H1 (cell line): ENCODE measurements around the gene RGS13. TPM values are rescaled to one million over a fixed set of nuclear protein-coding genes. Genes with fewer than 3 reads are reported as not detected.

Source experiments
- CTCF ChIA-PET: fragments of 300-600 bp; sonication (Branson Sonifier 250); formaldehyde crosslinking; loops from one replicate; lab custom pipeline; 2021; ENCODE audit not compliant: partially characterized antibody; lab: Charles Lee
- POLR2A ChIA-PET: fragments of 300-600 bp; sonication (Branson Sonifier 250); formaldehyde crosslinking; loops from one replicate; lab custom pipeline; 2021; ENCODE audit warnings: inconsistent platforms; ENCODE audit not compliant: partially characterized antibody; lab: Charles Lee
- DNase-seq, 2 experiments: peaks; one replicate each; pipeline versions ENCODE4 v3.0.0 to v3.0.0-alpha.2; 2010 to 2022; ENCODE audit warnings: low spot score in 2 of 2, low read depth in 1 of 2, mixed read lengths in 1 of 2
- FAIRE-seq: peaks from 2 replicates; lab custom pipeline; 2011; peaks lifted over from hg19 to GRCh38; lab: Jason Lieb, UNC
- H2AFZ ChIP-seq: 2 replicates; pipeline ENCODE4 v1.8.1; 2012; ENCODE audit warnings: low read length, inconsistent platforms
- H2AK5ac ChIP-seq: 2 replicates; pipeline ENCODE4 v1.6.1; 2013; ENCODE audit warnings: low read depth, low read length
- H2BK120ac ChIP-seq: replicated peaks from 2 replicates; pipeline ENCODE3; 2013; ENCODE audit warnings: low read depth, low read length, inconsistent platforms
- H2BK12ac ChIP-seq: 2 replicates; pipeline ENCODE4 v1.6.1; 2013; ENCODE audit warnings: low read depth, low read length
- H2BK15ac ChIP-seq: 2 replicates; pipeline ENCODE4 v1.6.1; 2013; ENCODE audit warnings: low read length
- H2BK20ac ChIP-seq: 2 replicates; pipeline ENCODE4 v1.6.1; 2013; ENCODE audit warnings: low read length
- H2BK5ac ChIP-seq: 2 replicates; pipeline ENCODE4 v1.6.1; 2013; ENCODE audit warnings: low read depth, low read length
- H3K14ac ChIP-seq: 2 replicates; pipeline ENCODE4 v1.6.1; 2013; ENCODE audit warnings: inconsistent platforms; ENCODE audit not compliant: insufficient read length
- H3K18ac ChIP-seq: 2 replicates; pipeline ENCODE4 v1.6.1; 2013; ENCODE audit warnings: low read length; ENCODE audit errors: extremely low read depth
- H3K23ac ChIP-seq: 2 replicates; pipeline ENCODE4 v1.6.1; 2013; ENCODE audit warnings: inconsistent platforms; ENCODE audit not compliant: insufficient read length
- H3K23me2 ChIP-seq: 2 replicates; pipeline ENCODE4 v1.6.1; 2013; ENCODE audit warnings: low read depth, low read length
- H3K27ac ChIP-seq: 2 replicates; pipeline ENCODE4 v1.6.1; 2011; ENCODE audit warnings: low read depth, low read length, inconsistent platforms
- H3K27me3 ChIP-seq, 4 experiments: replicated peaks in 1 of 4; 1 replicate in 1 of 4; 2 replicates in 3 of 4; pipeline versions ENCODE4 v1.6.1 to v1.8.1; 2011 to 2013; ENCODE audit warnings: low read length in 3 of 4, mild to moderate bottlenecking in 3 of 4, inconsistent platforms in 2 of 4, mixed read lengths in 2 of 4, moderate library complexity in 1 of 4; ENCODE audit not compliant: control insufficient read depth in 3 of 4, insufficient read depth in 3 of 4; ENCODE audit errors: extremely low read depth in 1 of 4
- H3K36me3 ChIP-seq, 4 experiments: 2 replicates each; pipeline versions ENCODE4 v1.6.1 to v1.8.1; 2011 to 2013; ENCODE audit warnings: mild to moderate bottlenecking in 4 of 4, low read length in 3 of 4, moderate library complexity in 2 of 4, control low read depth in 1 of 4, inconsistent platforms in 1 of 4; ENCODE audit not compliant: insufficient read depth in 4 of 4, control insufficient read depth in 2 of 4
- H3K4ac ChIP-seq: replicated peaks from 2 replicates; pipeline ENCODE3; 2013; ENCODE audit warnings: low read length, low read depth, mixed read lengths, inconsistent platforms; ENCODE audit not compliant: insufficient read length
- H3K4me1 ChIP-seq, 4 experiments: replicated peaks in 1 of 4; 1 replicate in 1 of 4; 2 replicates in 3 of 4; pipeline versions ENCODE4 v1.6.1 to v1.8.1; 2011 to 2013; ENCODE audit warnings: low read length in 3 of 4, inconsistent platforms in 2 of 4, mixed read lengths in 1 of 4; ENCODE audit not compliant: insufficient read depth in 4 of 4, control insufficient read depth in 3 of 4
- H3K4me2 ChIP-seq, 2 experiments: 2 replicates each; pipeline versions ENCODE4 v1.6.1 to v1.8.1; 2011 to 2013; ENCODE audit warnings: low read depth in 2 of 2, low read length in 2 of 2, control low read depth in 1 of 2, inconsistent platforms in 1 of 2, mild to moderate bottlenecking in 1 of 2; ENCODE audit not compliant: insufficient read depth in 1 of 2
- H3K4me3 ChIP-seq, 4 experiments: fragments of 200-600, 300-600 bp in 1 of 4; sonication (generic), shearing (Covaris generic), sonication (Bioruptor Twin) in 1 of 4; 2 replicates each; pipeline versions ENCODE4 v1.5.1 to v1.8.1; 2011 to 2016; ENCODE audit warnings: low read length in 4 of 4, low read depth in 3 of 4, control low read depth in 2 of 4, inconsistent platforms in 2 of 4, mild to moderate bottlenecking in 2 of 4, mixed read lengths in 1 of 4, moderate library complexity in 1 of 4; ENCODE audit not compliant: insufficient read depth in 2 of 4; ENCODE audit errors: extremely low read depth in 1 of 4
- H3K56ac ChIP-seq: replicated peaks from 2 replicates; pipeline ENCODE3; 2013; ENCODE audit warnings: low read depth, mild to moderate bottlenecking, mixed read lengths, low read length, inconsistent platforms; ENCODE audit not compliant: insufficient read length
- H3K79me1 ChIP-seq: 2 replicates; pipeline ENCODE4 v1.6.1; 2013; ENCODE audit warnings: low read depth, low read length, control low read depth
- H3K79me2 ChIP-seq, 2 experiments: 2 replicates each; pipeline versions ENCODE4 v1.6.1 to v1.8.1; 2012 to 2013; ENCODE audit warnings: low read length in 2 of 2, mild to moderate bottlenecking in 2 of 2, inconsistent platforms in 1 of 2; ENCODE audit not compliant: insufficient read depth in 2 of 2, control insufficient read depth in 1 of 2
- H3K9ac ChIP-seq, 4 experiments: replicated peaks in 1 of 4; 1 replicate in 1 of 4; 2 replicates in 3 of 4; pipeline versions ENCODE4 v1.6.1 to v1.8.1; 2011 to 2013; ENCODE audit warnings: low read depth in 3 of 4, low read length in 3 of 4, control low read depth in 2 of 4, mild to moderate bottlenecking in 2 of 4, moderate library complexity in 2 of 4, inconsistent platforms in 1 of 4; ENCODE audit errors: extremely low read depth in 1 of 4
- H3K9me3 ChIP-seq, 2 experiments: 2 replicates each; pipeline versions ENCODE4 v1.6.1 to v1.8.1; 2012 to 2013; ENCODE audit warnings: mild to moderate bottlenecking in 2 of 2, moderate library complexity in 2 of 2, control low read depth in 1 of 2, inconsistent platforms in 1 of 2, low read depth in 1 of 2, low read length in 1 of 2, mixed read lengths in 1 of 2; ENCODE audit not compliant: insufficient read depth in 2 of 2
- H4K20me1 ChIP-seq, 2 experiments: replicated peaks in 1 of 2; 2 replicates each; pipeline versions ENCODE3 to v1.8.1; 2011 to 2013; ENCODE audit warnings: inconsistent platforms in 2 of 2, low read length in 2 of 2, mild to moderate bottlenecking in 1 of 2; ENCODE audit not compliant: insufficient read depth in 2 of 2, control insufficient read depth in 1 of 2
- H4K5ac ChIP-seq: 2 replicates; pipeline ENCODE4 v1.6.1; 2013; ENCODE audit warnings: low read length, low read depth, mixed read lengths, inconsistent platforms; ENCODE audit not compliant: insufficient read length
- H4K8ac ChIP-seq: 2 replicates; pipeline ENCODE4 v1.8.0; 2013; ENCODE audit warnings: mild to moderate bottlenecking, moderate library complexity, low read length, inconsistent platforms; ENCODE audit not compliant: insufficient read depth; ENCODE audit errors: extremely low read depth
- H4K91ac ChIP-seq: replicated peaks from 2 replicates; pipeline ENCODE3; 2013; ENCODE audit warnings: low read length, mixed read lengths, inconsistent platforms; ENCODE audit not compliant: insufficient read length
- BACH1 ChIP-seq: IDR thresholded peaks from 2 replicates; pipeline ENCODE4 v1.6.1; 2012; ENCODE audit warnings: low read length, improper control_type of control experiment
- BRCA1 ChIP-seq: IDR thresholded peaks from 2 replicates; pipeline ENCODE4 v1.6.1; 2012; ENCODE audit warnings: low read depth, low read length, improper control_type of control experiment
- E2F6 ChIP-seq: IDR thresholded peaks from 2 replicates; pipeline ENCODE4 v1.6.1; 2012; ENCODE audit warnings: inconsistent platforms
- HDAC2 ChIP-seq, 2 experiments: fragments of 300-600 bp in 1 of 2; sonication (generic) in 1 of 2; IDR thresholded peaks; 2 replicates each; pipeline ENCODE4 v1.6.1; 2011 to 2012; ENCODE audit warnings: low read depth in 2 of 2, low read length in 2 of 2, mild to moderate bottlenecking in 2 of 2, moderate library complexity in 2 of 2, borderline replicate concordance in 1 of 2, inconsistent platforms in 1 of 2
- HDAC6 ChIP-seq: IDR thresholded peaks from one replicate; pipeline ENCODE4 v1.7.1; 2012; ENCODE audit warnings: low read depth, mild to moderate bottlenecking, inconsistent platforms, low read length, moderate library complexity
- JUN ChIP-seq: IDR thresholded peaks from 2 replicates; pipeline ENCODE4 v1.6.1; 2011; ENCODE audit warnings: low read depth, mild to moderate bottlenecking, improper control_type of control experiment, low read length
- NANOG ChIP-seq: IDR thresholded peaks from 2 replicates; pipeline ENCODE4 v1.6.1; 2011; ENCODE audit warnings: low read length, low read depth, mild to moderate bottlenecking, inconsistent platforms; ENCODE audit not compliant: insufficient read depth, poor library complexity, severe bottlenecking
- RNF2 ChIP-seq: fragments of 200-900, 300-1000 bp; sonication (generic); IDR thresholded peaks from 2 replicates; pipeline ENCODE4 v1.7.1; 2016; ENCODE audit warnings: borderline replicate concordance, low read depth, mild to moderate bottlenecking, antibody characterized with exemption, low read length; ENCODE audit not compliant: poor library complexity, severe bottlenecking; ENCODE audit errors: missing control alignments
- SP1 ChIP-seq: IDR thresholded peaks from 2 replicates; pipeline ENCODE4 v1.6.1; 2011; ENCODE audit warnings: low read depth, low read length
- SUZ12 ChIP-seq: fragments of 200-600 bp; sonication (generic); IDR thresholded peaks from 2 replicates; pipeline ENCODE4 v1.6.1; 2012; ENCODE audit warnings: mild to moderate bottlenecking, inconsistent platforms, low read length, moderate library complexity, mixed read lengths
- TAF1 ChIP-seq: IDR thresholded peaks from 2 replicates; pipeline ENCODE4 v1.6.1; 2011; ENCODE audit warnings: mild to moderate bottlenecking, low read depth, low read length
- WGBS, 2 experiments: shearing (Covaris generic) in 1 of 2; methylation state at CpG; one replicate each; pipeline versions ENCODE4 v1.1.6 to v1.1.7; 2013 to 2015; ENCODE audit warnings: low lambda C conversion rate in 2 of 2, mixed read lengths in 2 of 2, inconsistent platforms in 1 of 2, low coverage in 1 of 2, missing lambda C conversion rate in 1 of 2; ENCODE audit not compliant: insufficient replicate concordance in 2 of 2, insufficient coverage in 1 of 2, insufficient read length in 1 of 2; ENCODE audit errors: extremely low coverage in 1 of 2, missing lambda C conversion rate in 1 of 2; 5-methylcytosine and 5-hydroxymethylcytosine counted together
- polyA plus RNA-seq, 7 experiments: library from polyadenylated mRNA; depleted of rRNA in 3 of 7; stranded (reverse) in 5 of 7; unstranded in 2 of 7; fragments of >200 nt in 5 of 7; fragments of 200-250 nt in 2 of 7; gene quantifications; 1 replicate in 5 of 7; 2 replicates in 1 of 7; 4 replicates in 1 of 7; pipeline versions ENCODE4 v1.2.1 to v1.2.3, GENCODE V29; 2011 to 2013; ENCODE audit warnings: missing spikeins in 2 of 7, mixed read lengths in 2 of 7
- total RNA-seq: library from RNA; stranded (reverse); fragmentation: NEBNext Ultra II Directional; extraction: Animal tissue kit (Norgen Biotek cat#: 25700); gene quantifications from 2 replicates; pipeline ENCODE4 v1.2.1, GENCODE V29; 2021

Gene RGS13
- total and polyA plus RNA-seq, 2 of the 8 experiments (the other 6 are each of a cell fraction or from before 2014, with no cell fraction given): not detected

- H3K18ac ChIP-seq: no peak overlapping the region
- H2BK5ac ChIP-seq: no peak overlapping the region
- H3K79me2 ChIP-seq: no peaks in the 10 kb centered on the region
- no peak overlapping the region for H2BK12ac ChIP-seq
- peak; percentile 19 for FAIRE-seq
- H2BK120ac ChIP-seq: no peak overlapping the region
- H3K4me2 ChIP-seq: no peak overlapping the region
- no peaks in the 10 kb centered on the region for H3K9me3 ChIP-seq
- H2AFZ ChIP-seq: no peak overlapping the region
- H4K91ac ChIP-seq: no peak overlapping the region
- no peak for DNase-seq
- H3K14ac ChIP-seq: no peak overlapping the region
- no peak overlapping the region for H3K4ac ChIP-seq
- no peak overlapping the region for H3K56ac ChIP-seq
- H2BK15ac ChIP-seq: no peak overlapping the region
- H2AK5ac ChIP-seq: no peak overlapping the region
- no peaks in the 10 kb centered on the region for H3K4me1 ChIP-seq
- H4K8ac ChIP-seq: no peak overlapping the region
- H3K27ac ChIP-seq: no peak overlapping the region
- H3K23me2 ChIP-seq: no peaks in the 10 kb centered on the region
- no peaks in the 10 kb centered on the region for H3K36me3 ChIP-seq
- ChIA-PET POLR2A (no interaction called here), CTCF (no interaction called here)
- H4K20me1 ChIP-seq: no peaks in the 10 kb centered on the region
- H3K23ac ChIP-seq: no peak overlapping the region
- H3K9ac ChIP-seq: no peak overlapping the region
- 58% methylated on average over 3 of the region's 3 CpGs; no CpG with 5 or more reads in 1 of the 2 experiments for WGBS, 2 experiments
- no peak overlapping the region for H3K4me3 ChIP-seq
- H2BK20ac ChIP-seq: no peak overlapping the region
- H4K5ac ChIP-seq: no peak overlapping the region
- no peaks in the 10 kb centered on the region for H3K79me1 ChIP-seq
- no peaks in the 10 kb centered on the region for H3K27me3 ChIP-seq
- no peak for TF ChIP-seq JUN
- TF ChIP-seq HDAC6: no peak
- no peak for TF ChIP-seq SP1
- TF ChIP-seq TAF1: no peak
- no peak for TF ChIP-seq HDAC2 (IDR thresholded peaks at IDR 0.05; ENCODE audit: borderline replicate concordance in 1 of 2, low read depth in 2 of 2, low read length in 2 of 2)
- no peak for TF ChIP-seq SUZ12
- TF ChIP-seq RNF2: no peak
- no peak for TF ChIP-seq BACH1
- TF ChIP-seq BRCA1: no peak
- TF ChIP-seq NANOG: no peak
- no peak for TF ChIP-seq E2F6
These were observed 3.8 kb upstream of the RGS13 start for GRCh38 chr1:192632188-192632587.
